Thoracic aorta (tissue), 2 donors: ENCODE data around the gene LYRM7. TPM values are rescaled to one million over a fixed set of nuclear protein-coding genes. Genes with fewer than 3 reads are reported as not detected.

ENCODE experiments used
- ATAC-seq: fragments of 150-250 bp; one replicate; pipeline ENCODE4 v1.8.0; 2017; ENCODE audit warnings: low read depth; ENCODE audit not compliant: insufficient number of reproducible peaks, low FRiP score
- DNase-seq: peaks from one replicate; pipeline ENCODE4 v3.0.0-alpha.2; 2020; ENCODE audit warnings: low spot score
- H3K27ac ChIP-seq, 2 donors: fragments of 200-600 bp; sonication (generic); 1 replicate in 1 of 2; 2 replicates in 1 of 2; pipeline ENCODE4 v1.5.1; 2016; ENCODE audit warnings: mild to moderate bottlenecking in 2 of 2, moderate library complexity in 2 of 2
- H3K27me3 ChIP-seq: fragments of 200-600 bp; sonication (generic); replicated peaks from 2 replicates; pipeline ENCODE4 v1.6.0; 2016; ENCODE audit warnings: mild to moderate bottlenecking; ENCODE audit not compliant: insufficient read depth
- H3K36me3 ChIP-seq: fragments of 200-600 bp; sonication (generic); one replicate; pipeline ENCODE4 v1.5.1; 2016
- H3K4me1 ChIP-seq, 2 donors: fragments of 200-600 bp; sonication (generic); 1 replicate in 1 of 2; 2 replicates in 1 of 2; pipeline versions ENCODE4 v1.5.1 to v1.6.0; 2016; ENCODE audit warnings: low read depth in 2 of 2, mild to moderate bottlenecking in 1 of 2; ENCODE audit not compliant: control insufficient read depth in 1 of 2
- H3K4me3 ChIP-seq: fragments of 200-600 bp; sonication (generic); 2 replicates; pipeline ENCODE4 v1.5.1; 2016; ENCODE audit warnings: mild to moderate bottlenecking
- H3K9me3 ChIP-seq: fragments of 200-600 bp; sonication (generic); 2 replicates; pipeline ENCODE4 v1.5.1; 2016
- CTCF ChIP-seq: fragments of 200-600 bp; sonication (generic); IDR thresholded peaks from one replicate; pipeline ENCODE4 v1.5.1; 2019; ENCODE audit warnings: antibody characterized with exemption
- total RNA-seq, 2 donors: library from RNA; depleted of rRNA; stranded (reverse); fragments of >200 nt; gene quantifications; one replicate each; pipeline versions ENCODE4 v1.1.0 to v1.2.3, GENCODE V29; 2016

Gene LYRM7
- total RNA-seq, 2 donors from 2014 or later = 3.2 to 5.2 TPM

- Histone ChIP-seq H3K27me3 (no peaks in the 10 kb centered on the region), H3K36me3 (no peaks in the 10 kb centered on the region), H3K4me1 (no peaks in the 10 kb centered on the region), H3K4me3 (no peak overlapping the region), H3K27ac (no peak overlapping the region), H3K9me3 (no peaks in the 10 kb centered on the region)
- ATAC-seq (no peak), DNase-seq (no peak)
- no peak for TF ChIP-seq CTCF
Measured at GRCh38 chr5:131223751-131224386, 53.1 kb downstream of the LYRM7 start.

- ATAC-seq (no peak), DNase-seq (no peak)
- H3K4me1 ChIP-seq = no peaks in the 10 kb centered on the region
- H3K27ac ChIP-seq = no peak overlapping the region
- H3K4me3 ChIP-seq = no peak overlapping the region
- no peaks in the 10 kb centered on the region for H3K36me3 ChIP-seq
- H3K27me3 ChIP-seq = no peaks in the 10 kb centered on the region
- no peaks in the 10 kb centered on the region for H3K9me3 ChIP-seq
- TF ChIP-seq CTCF = no peak
Measured at GRCh38 chr5:131224387-131225201, 53.9 kb downstream of the LYRM7 start.

GRCh38 chr5:131225282-131225974, 54.7 kb downstream of the LYRM7 start:
- Histone ChIP-seq H3K27ac (no peak overlapping the region), H3K36me3 (no peaks in the 10 kb centered on the region), H3K9me3 (no peaks in the 10 kb centered on the region), H3K4me3 (no peak overlapping the region), H3K27me3 (no peaks in the 10 kb centered on the region), H3K4me1 (no peaks in the 10 kb centered on the region)
- no peak for ATAC-seq
- no peak for TF ChIP-seq CTCF
- no peak for DNase-seq

GRCh38 chr5:131226899-131227298, 56.2 kb downstream of the LYRM7 start:
- ATAC-seq = no peak
- no peaks in the 10 kb centered on the region for H3K4me1 ChIP-seq
- DNase-seq = no peak
- no peaks in the 10 kb centered on the region for H3K36me3 ChIP-seq
- no peaks in the 10 kb centered on the region for H3K9me3 ChIP-seq
- H3K27ac ChIP-seq = no peak overlapping the region
- no peak overlapping the region for H3K4me3 ChIP-seq
- no peaks in the 10 kb centered on the region for H3K27me3 ChIP-seq
- no peak for TF ChIP-seq CTCF

- no peak for DNase-seq
- Histone ChIP-seq H3K9me3 (no peaks in the 10 kb centered on the region), H3K36me3 (no peaks in the 10 kb centered on the region), H3K27me3 (no peaks in the 10 kb centered on the region), H3K27ac (no peak overlapping the region), H3K4me3 (no peak overlapping the region), H3K4me1 (no peaks in the 10 kb centered on the region)
- TF ChIP-seq CTCF = no peak
- no peak for ATAC-seq
Measured at GRCh38 chr5:131228646-131229045, 57.9 kb downstream of the LYRM7 start.
